HCT116 (cell line): ENCODE measurements around the gene PLK2. TPM values are rescaled to one million over a fixed set of nuclear protein-coding genes. Genes with fewer than 3 reads are reported as not detected.

Source experiments
- ATAC-seq: fragments of 200-7000 bp; cut with Tn5 transposase; 2 replicates; pipeline ENCODE4 v1.9.1; 2020; ENCODE audit warnings: mild to moderate bottlenecking, moderate library complexity
- BruUV-seq: library from RNA; stranded (reverse); fragments of 400-500 nt; replicated peaks from 2 replicates; lab custom pipeline; 2021; lab: Mats Ljungman, UMichigan
- CTCF ChIA-PET: fragments of 300-600 bp; sonication (Branson Sonifier 250); formaldehyde crosslinking; loops from one replicate; lab custom pipeline; 2021; ENCODE audit warnings: antibody characterized with exemption; lab: Charles Lee
- POLR2A ChIA-PET: fragments of 300-600, 350-600 bp; sonication (Branson Sonifier 250); formaldehyde crosslinking; loops from one replicate; lab custom pipeline; 2021; ENCODE audit warnings: antibody characterized with exemption; lab: Charles Lee
- RAD21 ChIA-PET, 2 experiments: fragments of 300-600 bp; sonication (Branson Sonifier 250); formaldehyde crosslinking; loops; one replicate each; lab custom pipeline; 2023; ENCODE audit warnings: low total read pairs in 2 of 2; ENCODE audit not compliant: uncharacterized antibody in 2 of 2, unreplicated experiment in 2 of 2, low non-redundant PET in 1 of 2; lab: Charles Lee
- DNase-seq: peaks from one replicate; pipeline ENCODE4 v3.0.0-alpha.2; 2010; ENCODE audit warnings: low read depth, low spot score
- H2AFZ ChIP-seq: fragments of 200-600 bp; shearing (Covaris generic), sonication (generic); 2 replicates; pipeline ENCODE4 v1.6.1; 2017; ENCODE audit warnings: low read depth, mixed run types, mixed read lengths, antibody characterized with exemption, low read length; ENCODE audit not compliant: poor library complexity, severe bottlenecking
- H3K27ac ChIP-seq: 2 replicates; pipeline ENCODE4 v1.5.1; 2012; ENCODE audit warnings: low read depth, low read length
- H3K27me3 ChIP-seq: fragments of 200-600 bp; sonication (generic); 2 replicates; pipeline ENCODE4 v1.6.1; 2016; ENCODE audit warnings: mixed run types, low read length, mixed read lengths; ENCODE audit not compliant: insufficient read depth
- H3K36me3 ChIP-seq, 2 experiments: fragments of 200-500 bp in 1 of 2; fragments of 200-600 bp in 1 of 2; sonication (Bioruptor generic) in 1 of 2; sonication (generic) in 1 of 2; 2 replicates each; pipeline versions ENCODE4 v1.5.1 to v1.6.1; 2014 to 2016; ENCODE audit warnings: low read length in 2 of 2, inconsistent platforms in 1 of 2, mixed read lengths in 1 of 2, mixed run types in 1 of 2; ENCODE audit not compliant: insufficient read depth in 2 of 2, control insufficient read depth in 1 of 2
- H3K4me1 ChIP-seq, 2 experiments: fragments of 200-600 bp in 1 of 2; sonication (generic) in 1 of 2; 2 replicates each; pipeline versions ENCODE4 v1.5.1 to v1.6.1; 2012 to 2017; ENCODE audit warnings: low read length in 2 of 2, inconsistent platforms in 1 of 2, mild to moderate bottlenecking in 1 of 2, mixed read lengths in 1 of 2, mixed run types in 1 of 2, moderate library complexity in 1 of 2; ENCODE audit not compliant: insufficient read depth in 2 of 2, control insufficient read depth in 1 of 2
- H3K4me2 ChIP-seq: fragments of 200-600 bp; sonication (generic); 2 replicates; pipeline ENCODE4 v1.6.1; 2017; ENCODE audit warnings: mixed run types, low read length, mixed read lengths
- H3K4me3 ChIP-seq, 2 experiments: fragments of 200-600 bp in 1 of 2; sonication (generic) in 1 of 2; replicated peaks in 1 of 2; 2 replicates each; pipeline ENCODE4 v1.5.1; 2011 to 2016; ENCODE audit warnings: low read length in 2 of 2, control low read depth in 1 of 2, low read depth in 1 of 2, mild to moderate bottlenecking in 1 of 2, mixed read lengths in 1 of 2, mixed run types in 1 of 2
- H3K79me2 ChIP-seq: fragments of 200-600 bp; sonication (generic); 2 replicates; pipeline ENCODE4 v1.6.1; 2017; ENCODE audit warnings: mild to moderate bottlenecking, mixed run types, low read length, moderate library complexity, mixed read lengths; ENCODE audit not compliant: insufficient read depth
- H3K9ac ChIP-seq: fragments of 200-600 bp; sonication (generic); 2 replicates; pipeline ENCODE4 v1.6.1; 2016; ENCODE audit warnings: low read length, mixed read lengths
- H3K9me2 ChIP-seq: fragments of 200-600 bp; sonication (generic), shearing (Covaris generic); 2 replicates; pipeline ENCODE4 v1.6.1; 2017; ENCODE audit warnings: mixed run types, mild to moderate bottlenecking, moderate library complexity; ENCODE audit not compliant: insufficient read depth
- H3K9me3 ChIP-seq, 2 experiments: fragments of 200-500 bp in 1 of 2; fragments of 200-600 bp in 1 of 2; sonication (Bioruptor generic) in 1 of 2; sonication (generic) in 1 of 2; 2 replicates each; pipeline ENCODE4 v1.6.1; 2014 to 2017; ENCODE audit warnings: low read length in 2 of 2, mixed read lengths in 2 of 2, inconsistent platforms in 1 of 2, low read depth in 1 of 2, mild to moderate bottlenecking in 1 of 2, mixed run types in 1 of 2, moderate library complexity in 1 of 2; ENCODE audit not compliant: control insufficient read depth in 1 of 2, insufficient read depth in 1 of 2
- H4K20me1 ChIP-seq: fragments of 200-600 bp; sonication (generic), shearing (Covaris generic); 2 replicates; pipeline ENCODE4 v1.6.1; 2017; ENCODE audit warnings: mixed run types, mild to moderate bottlenecking, moderate library complexity; ENCODE audit not compliant: insufficient read depth
- EGR1 ChIP-seq: IDR thresholded peaks from 2 replicates; pipeline ENCODE4 v1.6.1; 2012; ENCODE audit warnings: low read depth
- ELF1 ChIP-seq: IDR thresholded peaks from 2 replicates; pipeline ENCODE4 v1.6.1; 2012; ENCODE audit warnings: low read depth, borderline replicate concordance
- EZH2 ChIP-seq: fragments of 200-600 bp; sonication (generic); IDR thresholded peaks from 2 replicates; pipeline ENCODE4 v1.6.1; 2017; ENCODE audit warnings: antibody characterized with exemption, mixed run types
- EZH2phosphoT487 ChIP-seq: fragments of 200-600 bp; IDR thresholded peaks from 2 replicates; pipeline ENCODE4 v1.6.1; 2018; ENCODE audit warnings: antibody characterized with exemption, borderline replicate concordance
- FOSL1 ChIP-seq: IDR thresholded peaks from 2 replicates; pipeline ENCODE4 v1.6.1; 2012; ENCODE audit warnings: low read depth
- JUND ChIP-seq: IDR thresholded peaks from 2 replicates; pipeline ENCODE4 v1.6.1; 2012
- RAD21 ChIP-seq: IDR thresholded peaks from 2 replicates; pipeline ENCODE4 v1.6.1; 2012; ENCODE audit warnings: low read depth, mild to moderate bottlenecking
- SIN3A ChIP-seq: IDR thresholded peaks from 2 replicates; pipeline ENCODE4 v1.6.1; 2012; ENCODE audit warnings: low read depth
- SP1 ChIP-seq: IDR thresholded peaks from 2 replicates; pipeline ENCODE4 v1.6.1; 2012; ENCODE audit warnings: low read depth
- SRF ChIP-seq: IDR thresholded peaks from 2 replicates; pipeline ENCODE4 v1.6.1; 2012; ENCODE audit warnings: low read depth
- TCF7L2 ChIP-seq: IDR thresholded peaks from 2 replicates; pipeline ENCODE4 v1.7.0; 2011; ENCODE audit warnings: borderline replicate concordance, inconsistent platforms; ENCODE audit not compliant: insufficient read depth, insufficient read length; ENCODE audit errors: extremely low read depth
- YY1 ChIP-seq: IDR thresholded peaks from 2 replicates; pipeline ENCODE4 v1.6.1; 2011; ENCODE audit warnings: low read length, low read depth, moderate library complexity, mild to moderate bottlenecking; ENCODE audit not compliant: insufficient replicate concordance; ENCODE audit errors: extremely low read depth
- ZFX ChIP-seq: fragments of 450-650 bp; IDR thresholded peaks from 2 replicates; pipeline ENCODE4 v1.6.1; 2017
- intact Hi-C: fragments of 100-400 bp; cut with micrococcal nuclease; formaldehyde crosslinking; loops from 2 replicates; pipeline ENCODE4 v1.10.0; 2022
- total RNA-seq: library from RNA; stranded (reverse); gene quantifications from one replicate; pipeline ENCODE4 v1.2.1, GENCODE V29; 2021; ENCODE audit not compliant: unreplicated experiment
- TF ChIP-seq, protein P1 (sequence below): IDR thresholded peaks from 2 replicates; pipeline ENCODE4 v1.6.1; 2012
- TF ChIP-seq, protein P2 (sequence below): IDR thresholded peaks from 2 replicates; pipeline ENCODE4 v1.6.1; 2011; ENCODE audit warnings: mild to moderate bottlenecking, low read length, moderate library complexity; ENCODE audit not compliant: insufficient replicate concordance; ENCODE audit errors: extremely low read depth

PLK2 gene
- total RNA-seq, 1 experiment from 2014 or later, result 54.6 TPM

DNA sequence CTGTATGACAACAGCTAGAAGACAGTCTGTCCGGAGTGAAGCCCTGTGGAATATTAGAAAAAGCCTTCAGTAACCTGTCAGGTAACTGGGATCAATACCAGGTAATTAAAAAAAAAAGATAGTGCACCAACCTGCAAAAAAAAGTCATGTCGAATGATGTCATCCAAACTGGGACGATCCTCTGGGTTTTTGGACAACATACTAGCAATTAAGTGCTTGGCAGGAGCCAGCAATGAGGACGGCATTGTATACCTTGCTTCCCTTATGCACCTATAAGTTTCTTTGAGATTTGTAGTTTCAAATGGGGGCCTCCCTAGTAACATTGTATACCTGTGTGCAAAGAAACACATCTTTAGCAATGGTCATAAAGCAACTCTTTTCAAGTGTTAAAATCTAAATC, 2.8 kb downstream of the PLK2 start:
- H3K4me2 ChIP-seq, result no peak overlapping the region
- ChIA-PET POLR2A (no interaction called here), RAD21 (no interaction called here), CTCF (no interaction called here)
- no peaks in the 10 kb centered on the region for H3K9me2 ChIP-seq
- no TSS peak for BruUV-seq
- H3K9ac ChIP-seq, result no peak overlapping the region
- no peak for DNase-seq
- H3K9me3 ChIP-seq, result no peaks in the 10 kb centered on the region
- no peak overlapping the region for H2AFZ ChIP-seq
- intact Hi-C loops, result no loop called here
- H3K4me3 ChIP-seq, result no peak overlapping the region
- peaks cover 46 to 50% of the 10 kb centered on the region in 2 experiments for H3K36me3 ChIP-seq
- no peaks in the 10 kb centered on the region for H3K27me3 ChIP-seq
- H4K20me1 ChIP-seq, result peaks cover 39% of the 10 kb centered on the region; the same call in 1 of the 2 replicates
- peaks cover 57% of the 10 kb centered on the region for H3K79me2 ChIP-seq
- ATAC-seq, result no peak
- H3K27ac ChIP-seq, result no peak overlapping the region
- TF ChIP-seq SIN3A, result no peak
- TF ChIP-seq, protein P1, sequence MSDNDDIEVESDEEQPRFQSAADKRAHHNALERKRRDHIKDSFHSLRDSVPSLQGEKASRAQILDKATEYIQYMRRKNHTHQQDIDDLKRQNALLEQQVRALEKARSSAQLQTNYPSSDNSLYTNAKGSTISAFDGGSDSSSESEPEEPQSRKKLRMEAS, result no peak
- no peak for TF ChIP-seq TCF7L2
- TF ChIP-seq EGR1, result no peak
- TF ChIP-seq RAD21, result no peak
- TF ChIP-seq EZH2, result no peak
- TF ChIP-seq EZH2phosphoT487, result no peak
- no peak for TF ChIP-seq ZFX
- TF ChIP-seq, protein P2, sequence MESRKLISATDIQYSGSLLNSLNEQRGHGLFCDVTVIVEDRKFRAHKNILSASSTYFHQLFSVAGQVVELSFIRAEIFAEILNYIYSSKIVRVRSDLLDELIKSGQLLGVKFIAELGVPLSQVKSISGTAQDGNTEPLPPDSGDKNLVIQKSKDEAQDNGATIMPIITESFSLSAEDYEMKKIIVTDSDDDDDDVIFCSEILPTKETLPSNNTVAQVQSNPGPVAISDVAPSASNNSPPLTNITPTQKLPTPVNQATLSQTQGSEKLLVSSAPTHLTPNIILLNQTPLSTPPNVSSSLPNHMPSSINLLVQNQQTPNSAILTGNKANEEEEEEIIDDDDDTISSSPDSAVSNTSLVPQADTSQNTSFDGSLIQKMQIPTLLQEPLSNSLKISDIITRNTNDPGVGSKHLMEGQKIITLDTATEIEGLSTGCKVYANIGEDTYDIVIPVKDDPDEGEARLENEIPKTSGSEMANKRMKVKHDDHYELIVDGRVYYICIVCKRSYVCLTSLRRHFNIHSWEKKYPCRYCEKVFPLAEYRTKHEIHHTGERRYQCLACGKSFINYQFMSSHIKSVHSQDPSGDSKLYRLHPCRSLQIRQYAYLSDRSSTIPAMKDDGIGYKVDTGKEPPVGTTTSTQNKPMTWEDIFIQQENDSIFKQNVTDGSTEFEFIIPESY, result no peak
- no peak for TF ChIP-seq ELF1
- no peak for TF ChIP-seq SP1
- TF ChIP-seq YY1, result no peak
- no peak for TF ChIP-seq FOSL1
- TF ChIP-seq JUND, result no peak
- TF ChIP-seq SRF, result no peak
- H3K4me1 ChIP-seq, result peaks cover 2 to 40% of the 10 kb centered on the region in 2 experiments
